Panc1 (cell line): ENCODE measurements around the gene LIN9. TPM values are rescaled to one million over a fixed set of nuclear protein-coding genes. Genes with fewer than 3 reads are reported as not detected.

Source experiments
- ATAC-seq: fragments of 200-7000 bp; cut with Tn5 transposase; 2 replicates; pipeline ENCODE4 v1.9.1; 2020; ENCODE audit warnings: mild to moderate bottlenecking, moderate library complexity
- BruUV-seq: library from RNA; stranded (reverse); fragments of 400-500 nt; replicated peaks from 2 replicates; lab custom pipeline; 2021; lab: Mats Ljungman, UMichigan
- CTCF ChIA-PET: fragments of 300-600 bp; sonication (Branson Sonifier 250); formaldehyde crosslinking; loops from one replicate; lab custom pipeline; 2022; ENCODE audit warnings: antibody characterized with exemption; lab: Charles Lee
- POLR2A ChIA-PET: fragments of 300-600 bp; sonication (Branson Sonifier 250); formaldehyde crosslinking; loops from one replicate; lab custom pipeline; 2022; ENCODE audit warnings: antibody characterized with exemption; lab: Charles Lee
- DNase-seq: peaks from one replicate; pipeline ENCODE4 v3.0.0-alpha.2; 2010; ENCODE audit warnings: low read depth, low spot score
- H3K27ac ChIP-seq: 2 replicates; pipeline ENCODE4 v1.5.1; 2011; ENCODE audit warnings: mild to moderate bottlenecking, low read length, inconsistent platforms
- H3K27me3 ChIP-seq: fragments of 200-500 bp; sonication (Bioruptor generic); 2 replicates; pipeline ENCODE4 v1.6.0; 2014; ENCODE audit warnings: low read length, inconsistent platforms; ENCODE audit not compliant: control insufficient read depth, insufficient read depth
- H3K36me3 ChIP-seq: fragments of 200-500 bp; sonication (Bioruptor generic); 2 replicates; pipeline ENCODE4 v1.5.1; 2014; ENCODE audit warnings: inconsistent platforms, mild to moderate bottlenecking, low read length, moderate library complexity; ENCODE audit not compliant: control insufficient read depth, insufficient read depth
- H3K4me1 ChIP-seq: 2 replicates; pipeline ENCODE4 v1.5.1; 2011; ENCODE audit warnings: inconsistent platforms, mild to moderate bottlenecking, low read length, moderate library complexity; ENCODE audit not compliant: control insufficient read depth, insufficient read depth
- H3K4me3 ChIP-seq, 2 experiments: 2 replicates each; pipeline ENCODE4 v1.5.1; 2011 to 2012; ENCODE audit warnings: low read depth in 2 of 2, low read length in 2 of 2, mild to moderate bottlenecking in 2 of 2, inconsistent platforms in 1 of 2, moderate library complexity in 1 of 2
- H3K9me3 ChIP-seq: fragments of 200-500 bp; sonication (Bioruptor generic); 2 replicates; pipeline ENCODE4 v1.5.1; 2014; ENCODE audit warnings: low read depth, mild to moderate bottlenecking, inconsistent platforms, low read length, moderate library complexity; ENCODE audit not compliant: control insufficient read depth, insufficient read depth
- CTCF ChIP-seq: fragments of 450-650 bp; IDR thresholded peaks from 2 replicates; pipeline ENCODE4 v1.5.1; 2017; ENCODE audit warnings: mild to moderate bottlenecking
- POLR2AphosphoS5 ChIP-seq: IDR thresholded peaks from 2 replicates; pipeline ENCODE4 v1.6.1; 2012; ENCODE audit warnings: mild to moderate bottlenecking, low read depth, low read length, moderate library complexity
- SIN3A ChIP-seq: IDR thresholded peaks from 2 replicates; pipeline ENCODE4 v1.6.1; 2012; ENCODE audit warnings: low read depth, mild to moderate bottlenecking, low read length, moderate library complexity, borderline replicate concordance; ENCODE audit not compliant: insufficient read depth
- TCF7L2 ChIP-seq: IDR thresholded peaks from 2 replicates; pipeline ENCODE4 v1.6.1; 2011; ENCODE audit warnings: mild to moderate bottlenecking, low read depth, low read length, inconsistent platforms
- in situ Hi-C: cut with HindIII; loops from 2 replicates; pipeline ENCODE4 v1.10.0; 2016; ENCODE audit warnings: low sequenced_read_pairs, low pct_unique_long_range_greater_than_20kb
- intact Hi-C: fragments of 100-400 bp; cut with micrococcal nuclease; formaldehyde crosslinking; loops from one replicate; pipeline ENCODE4 v1.10.0; 2022; ENCODE audit not compliant: unreplicated experiment
- total RNA-seq: library from RNA; stranded (reverse); gene quantifications from one replicate; pipeline ENCODE4 v1.2.1, GENCODE V29; 2021; ENCODE audit not compliant: unreplicated experiment
- TF ChIP-seq, protein P1 (sequence below), 2 experiments: IDR thresholded peaks; 2 replicates each; pipeline ENCODE4 v1.6.1; 2011 to 2012; ENCODE audit warnings: low read depth in 2 of 2, control low read depth in 1 of 2, low read length in 1 of 2, mild to moderate bottlenecking in 1 of 2, moderate library complexity in 1 of 2; ENCODE audit not compliant: insufficient read depth in 1 of 2

LIN9 gene
- total RNA-seq, 1 experiment from 2014 or later = 11.4 TPM

GRCh38 chr1:226324479-226324878 lies 15.5 kb upstream of the LIN9 start:
- Histone ChIP-seq H3K4me3 (no peak overlapping the region), H3K9me3 (no peaks in the 10 kb centered on the region), H3K27me3 (no peaks in the 10 kb centered on the region), H3K4me1 (no peaks in the 10 kb centered on the region), H3K36me3 (no peaks in the 10 kb centered on the region), H3K27ac (no peak overlapping the region)
- DNase-seq (no peak), ATAC-seq (no peak)
- in situ Hi-C loops (no loop called here), intact Hi-C loops (no loop called here)
- TF ChIP-seq CTCF = no peak
- TF ChIP-seq, protein P1, sequence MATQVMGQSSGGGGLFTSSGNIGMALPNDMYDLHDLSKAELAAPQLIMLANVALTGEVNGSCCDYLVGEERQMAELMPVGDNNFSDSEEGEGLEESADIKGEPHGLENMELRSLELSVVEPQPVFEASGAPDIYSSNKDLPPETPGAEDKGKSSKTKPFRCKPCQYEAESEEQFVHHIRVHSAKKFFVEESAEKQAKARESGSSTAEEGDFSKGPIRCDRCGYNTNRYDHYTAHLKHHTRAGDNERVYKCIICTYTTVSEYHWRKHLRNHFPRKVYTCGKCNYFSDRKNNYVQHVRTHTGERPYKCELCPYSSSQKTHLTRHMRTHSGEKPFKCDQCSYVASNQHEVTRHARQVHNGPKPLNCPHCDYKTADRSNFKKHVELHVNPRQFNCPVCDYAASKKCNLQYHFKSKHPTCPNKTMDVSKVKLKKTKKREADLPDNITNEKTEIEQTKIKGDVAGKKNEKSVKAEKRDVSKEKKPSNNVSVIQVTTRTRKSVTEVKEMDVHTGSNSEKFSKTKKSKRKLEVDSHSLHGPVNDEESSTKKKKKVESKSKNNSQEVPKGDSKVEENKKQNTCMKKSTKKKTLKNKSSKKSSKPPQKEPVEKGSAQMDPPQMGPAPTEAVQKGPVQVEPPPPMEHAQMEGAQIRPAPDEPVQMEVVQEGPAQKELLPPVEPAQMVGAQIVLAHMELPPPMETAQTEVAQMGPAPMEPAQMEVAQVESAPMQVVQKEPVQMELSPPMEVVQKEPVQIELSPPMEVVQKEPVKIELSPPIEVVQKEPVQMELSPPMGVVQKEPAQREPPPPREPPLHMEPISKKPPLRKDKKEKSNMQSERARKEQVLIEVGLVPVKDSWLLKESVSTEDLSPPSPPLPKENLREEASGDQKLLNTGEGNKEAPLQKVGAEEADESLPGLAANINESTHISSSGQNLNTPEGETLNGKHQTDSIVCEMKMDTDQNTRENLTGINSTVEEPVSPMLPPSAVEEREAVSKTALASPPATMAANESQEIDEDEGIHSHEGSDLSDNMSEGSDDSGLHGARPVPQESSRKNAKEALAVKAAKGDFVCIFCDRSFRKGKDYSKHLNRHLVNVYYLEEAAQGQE (IDR thresholded peaks at IDR 0.05; ENCODE audit: insufficient read depth in 1 of 2, low read depth in 2 of 2, low read length in 1 of 2) = no peak
- no peak for TF ChIP-seq TCF7L2
- no peak for TF ChIP-seq SIN3A
- TF ChIP-seq POLR2AphosphoS5 = no peak
- BruUV-seq = no TSS peak
- CTCF ChIA-PET = no interaction called here
- POLR2A ChIA-PET = no interaction called here

DNA sequence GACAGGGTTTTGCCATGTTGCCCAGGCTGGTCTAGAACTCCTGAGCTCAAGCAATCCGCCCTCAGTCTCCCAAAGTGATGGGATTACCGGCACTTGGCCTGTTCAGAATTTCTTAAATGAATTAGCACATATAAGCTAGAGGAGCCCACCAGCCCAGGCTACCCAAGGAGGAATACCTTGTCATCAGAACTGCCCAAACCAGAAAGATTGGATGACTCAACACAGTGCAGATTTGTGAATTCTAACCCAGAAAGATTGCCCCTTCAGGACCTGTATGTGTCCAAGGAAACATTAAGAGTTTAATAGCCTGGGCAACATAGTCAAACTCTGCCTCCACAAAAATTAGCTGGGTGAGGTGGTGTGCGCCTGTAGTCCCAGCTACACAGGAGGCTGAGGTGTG lies 14.0 kb upstream of the LIN9 start:
- no TSS peak for BruUV-seq
- CTCF ChIA-PET = interaction anchor here (0.6 to 0.7 kb wide), 2 partner anchors 178 to 270 kb away, joined by 3 to 5 read pairs; no protein-coding TSS in a partner anchor
- DNase-seq = no peak

More for the DNA sequence above, 14.0 kb upstream of the LIN9 start:
- Histone ChIP-seq H3K27ac (no peak overlapping the region), H3K9me3 (no peaks in the 10 kb centered on the region), H3K27me3 (no peaks in the 10 kb centered on the region), H3K36me3 (no peaks in the 10 kb centered on the region), H3K4me3 (no peak overlapping the region), H3K4me1 (no peaks in the 10 kb centered on the region)
- ATAC-seq = no peak
- intact Hi-C loops (no loop called here), in situ Hi-C loops (no loop called here)
- POLR2A ChIA-PET = interaction anchor here (0.6 kb wide), 1 partner anchor 71 kb away, joined by 3 read pairs; no protein-coding TSS in a partner anchor
- TF ChIP-seq SIN3A (no peak), TCF7L2 (no peak), CTCF (no peak), POLR2AphosphoS5 (no peak)
- TF ChIP-seq, protein P1 (IDR thresholded peaks at IDR 0.05; ENCODE audit: insufficient read depth in 1 of 2, low read depth in 2 of 2, low read length in 1 of 2) = no peak
